Measurements from ENCODE around the gene KLK3.

Gene KLK3

DNA sequence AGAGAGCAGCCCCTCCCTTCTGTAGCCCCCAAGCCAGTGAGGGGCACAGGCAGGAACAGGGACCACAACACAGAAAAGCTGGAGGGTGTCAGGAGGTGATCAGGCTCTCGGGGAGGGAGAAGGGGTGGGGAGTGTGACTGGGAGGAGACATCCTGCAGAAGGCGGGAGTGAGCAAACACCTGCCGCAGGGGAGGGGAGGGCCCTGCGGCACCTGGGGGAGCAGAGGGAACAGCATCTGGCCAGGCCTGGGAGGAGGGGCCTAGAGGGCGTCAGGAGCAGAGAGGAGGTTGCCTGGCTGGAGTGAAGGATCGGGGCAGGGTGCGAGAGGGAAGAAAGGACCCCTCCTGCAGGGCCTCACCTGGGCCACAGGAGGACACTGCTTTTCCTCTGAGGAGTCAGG, 4.2 kb downstream of the KLK3 start:
- in situ Hi-C loops (cut with MboI; ENCODE audit: low pct_unique_long_range_greater_than_20kb, low sequenced_read_pairs, unreplicated experiment), result no loop called here
- TF ChIP-seq, protein P1, sequence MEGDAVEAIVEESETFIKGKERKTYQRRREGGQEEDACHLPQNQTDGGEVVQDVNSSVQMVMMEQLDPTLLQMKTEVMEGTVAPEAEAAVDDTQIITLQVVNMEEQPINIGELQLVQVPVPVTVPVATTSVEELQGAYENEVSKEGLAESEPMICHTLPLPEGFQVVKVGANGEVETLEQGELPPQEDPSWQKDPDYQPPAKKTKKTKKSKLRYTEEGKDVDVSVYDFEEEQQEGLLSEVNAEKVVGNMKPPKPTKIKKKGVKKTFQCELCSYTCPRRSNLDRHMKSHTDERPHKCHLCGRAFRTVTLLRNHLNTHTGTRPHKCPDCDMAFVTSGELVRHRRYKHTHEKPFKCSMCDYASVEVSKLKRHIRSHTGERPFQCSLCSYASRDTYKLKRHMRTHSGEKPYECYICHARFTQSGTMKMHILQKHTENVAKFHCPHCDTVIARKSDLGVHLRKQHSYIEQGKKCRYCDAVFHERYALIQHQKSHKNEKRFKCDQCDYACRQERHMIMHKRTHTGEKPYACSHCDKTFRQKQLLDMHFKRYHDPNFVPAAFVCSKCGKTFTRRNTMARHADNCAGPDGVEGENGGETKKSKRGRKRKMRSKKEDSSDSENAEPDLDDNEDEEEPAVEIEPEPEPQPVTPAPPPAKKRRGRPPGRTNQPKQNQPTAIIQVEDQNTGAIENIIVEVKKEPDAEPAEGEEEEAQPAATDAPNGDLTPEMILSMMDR (IDR thresholded peaks at IDR 0.05; ENCODE audit: extremely low read depth, insufficient read depth, missing control alignments), result no peak
- DNase-seq (ENCODE audit: low spot score), result no peak

DNA sequence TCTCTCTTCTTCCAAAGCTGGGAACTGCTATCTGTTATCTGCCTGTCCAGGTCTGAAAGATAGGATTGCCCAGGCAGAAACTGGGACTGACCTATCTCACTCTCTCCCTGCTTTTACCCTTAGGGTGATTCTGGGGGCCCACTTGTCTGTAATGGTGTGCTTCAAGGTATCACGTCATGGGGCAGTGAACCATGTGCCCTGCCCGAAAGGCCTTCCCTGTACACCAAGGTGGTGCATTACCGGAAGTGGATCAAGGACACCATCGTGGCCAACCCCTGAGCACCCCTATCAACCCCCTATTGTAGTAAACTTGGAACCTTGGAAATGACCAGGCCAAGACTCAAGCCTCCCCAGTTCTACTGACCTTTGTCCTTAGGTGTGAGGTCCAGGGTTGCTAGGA, 5.1 kb downstream of the KLK3 start:
- in situ Hi-C loops (cut with MboI; ENCODE audit: low pct_unique_long_range_greater_than_20kb, low sequenced_read_pairs, unreplicated experiment), result no loop called here
- no peak for DNase-seq (ENCODE audit: low spot score)
- TF ChIP-seq, protein P1 (IDR thresholded peaks at IDR 0.05; ENCODE audit: extremely low read depth, insufficient read depth, missing control alignments), result no peak

GRCh38 chr19:50861010-50861409, 6.3 kb downstream of the KLK3 start:
- TF ChIP-seq, protein P1 (IDR thresholded peaks at IDR 0.05; ENCODE audit: extremely low read depth, insufficient read depth, missing control alignments), result no peak
- in situ Hi-C loops (cut with MboI; ENCODE audit: low pct_unique_long_range_greater_than_20kb, low sequenced_read_pairs, unreplicated experiment), result no loop called here
- DNase-seq (ENCODE audit: low spot score), result no peak

DNA sequence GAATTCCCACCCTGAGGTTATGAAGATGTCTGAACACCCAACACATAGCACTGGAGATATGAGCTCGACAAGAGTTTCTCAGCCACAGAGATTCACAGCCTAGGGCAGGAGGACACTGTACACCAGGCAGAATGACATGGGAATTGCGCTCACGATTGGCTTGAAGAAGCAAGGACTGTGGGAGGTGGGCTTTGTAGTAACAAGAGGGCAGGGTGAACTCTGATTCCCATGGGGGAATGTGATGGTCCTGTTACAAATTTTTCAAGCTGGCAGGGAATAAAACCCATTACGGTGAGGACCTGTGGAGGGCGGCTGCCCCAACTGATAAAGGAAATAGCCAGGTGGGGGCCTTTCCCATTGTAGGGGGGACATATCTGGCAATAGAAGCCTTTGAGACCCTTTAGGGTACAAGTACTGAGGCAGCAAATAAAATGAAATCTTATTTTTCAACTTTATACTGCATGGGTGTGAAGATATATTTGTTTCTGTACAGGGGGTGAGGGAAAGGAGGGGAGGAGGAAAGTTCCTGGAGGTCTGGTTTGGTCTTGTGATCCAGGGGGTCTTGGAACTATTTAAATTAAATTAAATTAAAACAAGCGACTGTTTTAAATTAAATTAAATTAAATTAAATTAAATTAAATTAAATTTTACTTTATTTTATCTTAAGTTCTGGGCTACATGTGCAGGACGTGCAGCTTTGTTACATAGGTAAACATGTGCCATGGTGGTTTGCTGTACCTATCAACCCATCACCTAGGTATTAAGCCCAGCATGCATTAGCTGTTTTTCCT, 7.0 kb downstream of the KLK3 start:
- in situ Hi-C loops (cut with MboI; ENCODE audit: low pct_unique_long_range_greater_than_20kb, low sequenced_read_pairs, unreplicated experiment), result no loop called here
- DNase-seq (ENCODE audit: low spot score), result no peak
- TF ChIP-seq, protein P1 (IDR thresholded peaks at IDR 0.05; ENCODE audit: extremely low read depth, insufficient read depth, missing control alignments), result no peak

- in situ Hi-C loops (cut with MboI; ENCODE audit: low pct_unique_long_range_greater_than_20kb, low sequenced_read_pairs, unreplicated experiment), result no loop called here
- no peak for DNase-seq (ENCODE audit: low spot score)
- TF ChIP-seq, protein P1 (IDR thresholded peaks at IDR 0.05; ENCODE audit: extremely low read depth, insufficient read depth, missing control alignments), result no peak
Measured at GRCh38 chr19:50869479-50869878, 14.8 kb downstream of the KLK3 start.

GRCh38 chr19:50870417-50871089, 15.8 kb downstream of the KLK3 start:
- TF ChIP-seq, protein P1 (IDR thresholded peaks at IDR 0.05; ENCODE audit: extremely low read depth, insufficient read depth, missing control alignments), result peak; percentile 17
- DNase-seq (ENCODE audit: low spot score), result no peak
- in situ Hi-C loops (cut with MboI; ENCODE audit: low pct_unique_long_range_greater_than_20kb, low sequenced_read_pairs, unreplicated experiment), result no loop called here
